PC-9 (cell line): ENCODE results near the gene SYTL5.

Experiments used
- CTCF ChIP-seq: fragments of 200-600 bp; sonication (generic); conservative IDR thresholded peaks from 2 replicates; pipeline ENCODE4 v1.6.1; 2017; ENCODE audit warnings: mixed run types, antibody characterized with exemption, mild to moderate bottlenecking, moderate library complexity
- EZH2 ChIP-seq: fragments of 200-600 bp; sonication (generic); IDR thresholded peaks from 2 replicates; pipeline ENCODE4 v1.8.0; 2017; ENCODE audit warnings: antibody characterized with exemption, low read depth

GRCh38 chrX:38060331-38060878 is 54.1 kb downstream of the SYTL5 start:
- TF ChIP-seq CTCF (no peak), EZH2 (no peak)
